GM12891 (cell line): ENCODE results near the gene POGLUT3.

Experiments used
- DNase-seq: peaks from one replicate; pipeline ENCODE4 v3.0.0; 2011; ENCODE audit warnings: low spot score; ENCODE audit not compliant: insufficient read length
- FAIRE-seq: peaks from 2 replicates; lab custom pipeline; 2011; peaks lifted over from hg19 to GRCh38; lab: Jason Lieb, UNC
- PAX5 ChIP-seq: IDR thresholded peaks from 2 replicates; pipeline ENCODE4 v1.6.1; 2011; ENCODE audit warnings: low read length, moderate library complexity, mild to moderate bottlenecking; ENCODE audit not compliant: insufficient read depth, severe bottlenecking
- POLR2A ChIP-seq: IDR thresholded peaks from 2 replicates; pipeline ENCODE4 v1.6.1; 2011; ENCODE audit warnings: low read depth, low read length, control low read depth
- POLR2AphosphoS5 ChIP-seq: IDR thresholded peaks from 2 replicates; pipeline ENCODE4 v1.6.1; 2011; ENCODE audit warnings: low read depth, low read length, control low read depth
- POU2F2 ChIP-seq: IDR thresholded peaks from 2 replicates; pipeline ENCODE4 v1.6.1; 2011; ENCODE audit warnings: low read depth, mild to moderate bottlenecking, control low read depth, low read length, moderate library complexity
- SPI1 ChIP-seq: IDR thresholded peaks from 2 replicates; pipeline ENCODE4 v1.6.1; 2011; ENCODE audit warnings: low read depth, low read length, control low read depth
- TAF1 ChIP-seq: IDR thresholded peaks from 2 replicates; pipeline ENCODE4 v1.6.1; 2011; ENCODE audit warnings: low read depth, low read length, control low read depth

Gene POGLUT3

DNA sequence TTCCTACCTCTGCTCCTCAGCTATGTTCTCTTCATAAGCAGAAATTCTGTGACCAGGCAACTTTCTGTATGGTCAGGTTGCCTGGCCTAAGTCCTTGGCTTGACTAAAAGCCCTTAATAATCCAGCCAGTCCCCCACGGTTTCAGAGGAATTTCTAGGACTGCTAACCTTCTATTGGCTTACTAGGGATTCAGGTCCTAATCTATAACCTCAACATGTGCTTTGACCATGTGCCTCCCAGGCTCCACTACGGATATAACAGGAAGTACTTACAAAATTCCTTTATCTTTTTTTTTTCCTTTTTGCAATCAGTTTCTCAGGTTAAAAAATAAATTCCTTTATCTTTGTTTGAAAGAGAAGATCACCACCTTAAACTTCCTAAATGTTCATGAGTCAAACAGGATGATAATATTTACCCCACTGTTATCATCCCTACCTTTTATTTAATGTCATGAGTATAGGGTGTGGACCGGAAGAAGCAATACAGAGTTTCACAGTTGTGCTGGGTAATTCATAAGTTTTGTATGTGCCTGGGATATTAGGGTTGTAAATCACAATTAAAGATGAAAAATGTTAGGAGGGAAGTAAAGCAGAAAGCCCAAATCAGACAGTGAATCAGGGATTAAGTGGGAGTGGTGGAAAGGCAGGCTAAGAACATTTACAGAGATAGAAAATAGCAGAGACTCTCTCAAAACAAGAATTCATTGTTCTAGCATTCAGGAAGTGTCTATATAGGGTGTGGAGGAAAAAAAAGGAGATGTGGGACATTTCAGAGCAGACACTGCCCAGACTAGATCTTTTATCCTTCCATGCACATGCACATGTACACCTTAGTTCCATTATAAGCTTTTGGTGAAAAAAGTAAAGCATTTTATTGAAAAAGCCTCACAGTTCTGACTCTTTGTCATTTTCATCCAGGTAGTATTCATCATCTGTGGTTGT, 10.7 kb upstream of the POGLUT3 start:
- FAIRE-seq (no peak), DNase-seq (no peak)
- TF ChIP-seq SPI1 (no peak), PAX5 (no peak), TAF1 (no peak), POLR2AphosphoS5 (no peak), POU2F2 (no peak), POLR2A (no peak)

DNA sequence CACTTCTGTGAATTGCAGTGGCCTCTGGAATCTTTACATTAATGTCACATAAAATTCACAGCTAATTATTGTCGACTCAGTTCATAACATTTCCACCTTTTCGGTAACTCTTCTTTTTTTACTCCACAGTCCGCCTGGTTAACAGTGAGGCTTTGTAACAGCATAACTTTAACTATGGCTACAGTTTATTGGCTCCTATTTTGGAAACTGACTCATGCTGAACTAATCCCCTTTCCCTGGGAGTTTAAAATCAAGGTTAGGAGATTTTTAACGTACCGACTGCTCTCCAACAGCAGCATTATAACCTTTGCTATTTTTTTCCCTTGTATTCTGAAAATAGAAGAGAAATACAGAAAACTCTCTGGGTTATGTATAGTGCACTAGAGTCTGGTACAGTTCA, 3.2 kb upstream of the POGLUT3 start:
- DNase-seq (no peak), FAIRE-seq (no peak)
- TF ChIP-seq POLR2AphosphoS5 = no peak
- no peak for TF ChIP-seq SPI1
- no peak for TF ChIP-seq TAF1
- no peak for TF ChIP-seq POU2F2
- TF ChIP-seq POLR2A = no peak
- no peak for TF ChIP-seq PAX5

DNA sequence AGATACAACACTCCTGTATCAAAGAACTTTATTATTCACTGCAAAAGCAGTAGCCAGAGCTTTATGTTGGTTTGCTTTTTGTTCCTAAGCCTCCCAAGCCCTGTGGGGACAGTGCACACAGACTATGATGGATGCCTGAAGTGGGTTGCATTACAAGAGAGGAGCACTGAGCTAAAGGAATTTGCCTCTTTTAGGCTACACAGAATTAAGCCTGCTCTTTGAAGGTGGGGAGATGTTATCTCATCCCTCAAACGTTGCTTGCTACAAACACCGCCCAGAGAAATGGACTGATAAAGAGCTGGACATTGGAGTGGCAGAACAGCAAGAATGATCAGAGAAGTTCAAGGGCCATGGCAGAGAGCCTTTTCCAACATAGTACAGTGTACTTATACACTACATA, 2.5 kb upstream of the POGLUT3 start:
- TF ChIP-seq PAX5 (no peak), POU2F2 (no peak), SPI1 (no peak), POLR2AphosphoS5 (no peak), TAF1 (no peak), POLR2A (no peak)
- FAIRE-seq (no peak), DNase-seq (no peak)

DNA sequence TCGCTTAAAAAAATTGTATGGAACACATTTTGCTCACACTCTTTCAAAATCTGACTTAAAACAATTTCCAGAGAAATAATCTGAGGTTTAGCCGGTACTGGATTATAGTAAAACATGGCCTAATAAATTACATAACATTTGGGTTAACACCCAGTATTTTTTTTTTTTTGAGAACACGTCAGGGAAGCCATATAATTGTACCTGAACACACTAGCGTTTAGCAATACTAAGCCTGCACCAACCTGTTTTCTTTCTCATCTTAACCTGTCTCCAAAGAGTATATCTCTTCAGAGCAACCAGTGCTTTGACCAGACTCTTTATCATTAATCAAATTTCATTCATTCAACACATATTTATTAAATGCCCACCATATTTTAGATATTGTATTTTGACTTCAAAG, 2.0 kb upstream of the POGLUT3 start:
- no peak for FAIRE-seq
- no peak for TF ChIP-seq SPI1
- TF ChIP-seq POLR2A = no peak
- no peak for TF ChIP-seq PAX5
- no peak for TF ChIP-seq TAF1
- TF ChIP-seq POU2F2 = no peak
- TF ChIP-seq POLR2AphosphoS5 = no peak
- DNase-seq = no peak

GRCh38 chr11:108498816-108499408, 728 bp upstream of the POGLUT3 start:
- FAIRE-seq (no peak), DNase-seq (no peak)
- TF ChIP-seq SPI1 = no peak
- no peak for TF ChIP-seq TAF1
- TF ChIP-seq PAX5 = no peak
- TF ChIP-seq POLR2A = no peak
- no peak for TF ChIP-seq POLR2AphosphoS5
- no peak for TF ChIP-seq POU2F2

DNA sequence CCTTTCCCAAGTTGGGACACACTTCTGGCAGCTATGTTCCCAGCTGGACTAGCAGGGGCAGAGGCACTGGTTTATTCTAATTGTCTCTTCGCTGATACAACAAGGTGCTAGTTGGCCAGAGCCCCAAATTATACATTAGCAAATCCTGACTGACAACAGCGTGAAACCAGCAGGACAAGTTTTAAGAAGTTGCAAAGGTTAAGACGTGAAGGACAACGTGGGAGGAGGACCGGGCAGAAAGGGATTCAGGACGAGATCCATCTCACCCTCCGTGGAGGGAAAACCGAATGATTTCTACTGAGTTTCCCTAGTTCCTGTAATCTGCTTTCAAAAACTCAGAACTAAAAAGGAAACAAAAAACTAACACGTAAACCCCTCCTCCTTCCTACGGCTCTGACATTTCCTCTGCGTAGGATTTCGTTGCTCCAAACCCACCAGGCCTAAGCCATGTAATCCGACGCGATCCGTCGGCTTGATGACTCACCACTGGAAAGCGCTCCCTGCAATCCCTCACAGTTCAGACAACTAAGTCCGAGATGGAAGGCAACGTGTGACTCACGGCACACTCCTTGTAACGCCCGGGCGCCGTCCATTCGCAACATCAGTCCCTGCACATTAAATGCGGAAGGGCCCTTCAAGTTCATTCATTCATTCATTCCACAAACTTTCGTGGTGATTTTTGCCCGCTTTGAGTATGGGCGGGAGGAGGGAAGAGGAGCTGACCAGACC, 703 bp downstream of the POGLUT3 start:
- FAIRE-seq (peak; percentile 97), DNase-seq (peak; percentile 43)
- TF ChIP-seq POLR2AphosphoS5 (peak; percentile 87), PAX5 (no peak), TAF1 (peak; percentile 91), POLR2A (peak; percentile 94), POU2F2 (peak; percentile 53; the same call in 1 of the 2 replicates), SPI1 (no peak; the same call in 1 of the 2 replicates)

DNA sequence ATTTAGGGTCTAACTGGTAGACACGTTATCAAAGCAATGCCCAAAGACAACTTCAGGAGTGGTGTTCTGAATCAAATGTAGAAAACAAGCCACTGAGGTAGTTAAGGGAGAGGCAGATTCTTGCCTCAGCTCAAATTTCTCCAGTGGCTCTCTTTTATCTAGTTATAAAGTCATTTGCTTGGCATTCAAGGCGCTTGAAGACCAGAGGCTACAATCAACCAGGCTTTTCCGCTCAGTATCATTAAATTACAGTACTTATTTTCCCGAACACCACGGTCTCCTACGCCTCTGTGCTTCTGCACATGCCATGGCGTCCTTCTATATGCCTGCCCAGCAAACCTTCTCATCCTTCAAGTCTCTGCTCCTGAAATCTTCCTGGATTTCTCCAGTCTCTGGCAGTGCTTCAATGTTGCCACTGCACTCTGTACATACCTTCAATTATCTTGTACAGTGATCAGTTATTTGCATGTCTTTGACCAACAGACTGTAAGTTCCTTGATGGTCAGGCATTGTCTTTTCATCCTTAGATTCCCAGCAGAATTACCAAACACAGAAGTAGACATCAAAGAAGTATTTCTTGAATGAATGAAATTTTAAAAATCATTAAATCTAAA, 1.4 kb downstream of the POGLUT3 start:
- no peak for DNase-seq
- TF ChIP-seq POU2F2 (no peak), SPI1 (no peak), PAX5 (no peak), TAF1 (no peak)
- FAIRE-seq = peak; percentile 55

DNA sequence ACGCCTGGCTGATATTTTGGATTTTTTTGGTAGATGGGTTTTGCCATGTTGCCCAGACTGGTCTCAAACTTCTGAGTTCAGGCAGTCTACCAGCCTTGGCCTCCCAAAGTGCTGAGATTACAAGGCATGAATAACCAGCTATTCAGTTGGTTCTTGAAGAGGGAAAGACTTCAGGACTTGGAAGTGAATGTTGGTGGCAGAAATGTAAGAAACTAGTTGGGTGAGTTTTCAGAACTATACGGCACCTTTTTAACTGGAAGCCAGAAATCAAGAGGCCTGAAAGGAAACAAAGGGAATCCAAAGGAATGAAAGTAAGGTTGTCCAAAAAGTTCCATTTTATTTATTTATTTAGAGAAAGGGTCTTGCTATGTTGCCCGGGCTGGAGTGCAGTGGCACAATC, 2.9 kb downstream of the POGLUT3 start:
- TF ChIP-seq POU2F2 = no peak
- DNase-seq (no peak), FAIRE-seq (no peak)

- DNase-seq = no peak
- TF ChIP-seq PAX5 (no peak), POLR2A (no peak), TAF1 (no peak), POLR2AphosphoS5 (no peak), SPI1 (no peak), POU2F2 (no peak)
- FAIRE-seq = no peak
Observed at GRCh38 chr11:108494182-108494581, 4.0 kb downstream of the POGLUT3 start.
